Activated T-helper 1 cell treated with anti-CD3 and anti-CD28 coated beads, Interleukin-2, amount 50 U/mL, for 16 hours (primary cell): ENCODE measurements around the gene SLC4A3.

Experiments
- DNase-seq, 2 donors: peaks; one replicate each; pipeline ENCODE4 v3.0.0-alpha.2; 2020; ENCODE audit warnings: low read depth in 1 of 2, low spot score in 1 of 2

The SLC4A3 gene

GRCh38 chr2:219627103-219628100, at the start of gene SLC4A3:
SLC4A3 (plus strand) TSS chr2:219627630; CDS start chr2:219627993, 363 bp downstream.
- no peak for DNase-seq

GRCh38 chr2:219578811-219579613, 48.4 kb upstream of the SLC4A3 start:
- no peak for DNase-seq

- DNase-seq: no peak
Observed at GRCh38 chr2:219581346-219581745, 46.1 kb upstream of the SLC4A3 start.

GRCh38 chr2:219591091-219591490, 36.3 kb upstream of the SLC4A3 start:
- DNase-seq: no peak

- no peak for DNase-seq
Observed at GRCh38 chr2:219592736-219593135, 34.7 kb upstream of the SLC4A3 start.

GRCh38 chr2:219593154-219593553, 34.3 kb upstream of the SLC4A3 start:
- no peak for DNase-seq

GRCh38 chr2:219595256-219595655, 32.2 kb upstream of the SLC4A3 start:
- DNase-seq: no peak

GRCh38 chr2:219596954-219597551, 30.4 kb upstream of the SLC4A3 start:
- no peak for DNase-seq

GRCh38 chr2:219597552-219598307, 29.7 kb upstream of the SLC4A3 start, which contains the start of gene STK11IP:
STK11IP (plus strand) TSS chr2:219597857; CDS start chr2:219598120, 263 bp downstream.
- DNase-seq: peak; percentile 80 to 83

GRCh38 chr2:219598308-219599078, 28.9 kb upstream of the SLC4A3 start:
- DNase-seq: no peak

GRCh38 chr2:219603771-219604170, 23.7 kb upstream of the SLC4A3 start:
- no peak for DNase-seq

- no peak for DNase-seq
Observed at GRCh38 chr2:219605607-219605954, 21.8 kb upstream of the SLC4A3 start.

GRCh38 chr2:219607931-219608330, 19.5 kb upstream of the SLC4A3 start:
- no peak for DNase-seq

- DNase-seq: no peak
Observed at GRCh38 chr2:219608399-219608964, 18.9 kb upstream of the SLC4A3 start.

GRCh38 chr2:219609149-219609750, 18.2 kb upstream of the SLC4A3 start:
- no peak for DNase-seq

- no peak for DNase-seq
Observed at GRCh38 chr2:219611306-219611705, 16.1 kb upstream of the SLC4A3 start.

- no peak for DNase-seq
Observed at GRCh38 chr2:219611866-219612576, 15.4 kb upstream of the SLC4A3 start.

- DNase-seq: no peak
Observed at GRCh38 chr2:219612577-219613286, 14.7 kb upstream of the SLC4A3 start.
